GM19238 (cell line): ENCODE measurements around the gene CA10.

ENCODE experiments used
- DNase-seq: peaks from one replicate; pipeline ENCODE4 v3.0.0; 2011; ENCODE audit warnings: low spot score; ENCODE audit not compliant: insufficient read length

The CA10 gene

GRCh38 chr17:51954232-51954765 is 204.2 kb downstream of the CA10 start:
- no peak for DNase-seq

DNA sequence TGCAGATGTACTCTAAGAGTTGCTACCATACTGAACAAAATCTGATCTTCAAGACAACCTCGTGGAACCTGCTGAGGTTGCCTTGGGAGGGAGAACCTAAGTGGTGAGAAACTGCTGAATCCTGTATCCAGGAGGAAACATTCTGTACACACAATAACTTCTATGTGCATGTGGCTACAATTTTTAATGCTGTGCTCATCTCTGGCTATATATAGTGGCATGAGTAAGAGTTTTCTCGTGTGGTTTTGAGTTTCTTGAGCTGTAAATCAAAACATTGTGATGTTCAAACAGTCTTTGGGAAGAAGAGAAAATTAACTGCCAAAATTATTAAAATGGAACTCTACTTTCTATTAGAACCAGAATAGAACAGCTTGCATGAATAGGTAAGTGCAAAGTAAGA is 206.8 kb downstream of the CA10 start:
- DNase-seq, result no peak

GRCh38 chr17:51948128-51948527 is 210.4 kb downstream of the CA10 start:
- no peak for DNase-seq

DNA sequence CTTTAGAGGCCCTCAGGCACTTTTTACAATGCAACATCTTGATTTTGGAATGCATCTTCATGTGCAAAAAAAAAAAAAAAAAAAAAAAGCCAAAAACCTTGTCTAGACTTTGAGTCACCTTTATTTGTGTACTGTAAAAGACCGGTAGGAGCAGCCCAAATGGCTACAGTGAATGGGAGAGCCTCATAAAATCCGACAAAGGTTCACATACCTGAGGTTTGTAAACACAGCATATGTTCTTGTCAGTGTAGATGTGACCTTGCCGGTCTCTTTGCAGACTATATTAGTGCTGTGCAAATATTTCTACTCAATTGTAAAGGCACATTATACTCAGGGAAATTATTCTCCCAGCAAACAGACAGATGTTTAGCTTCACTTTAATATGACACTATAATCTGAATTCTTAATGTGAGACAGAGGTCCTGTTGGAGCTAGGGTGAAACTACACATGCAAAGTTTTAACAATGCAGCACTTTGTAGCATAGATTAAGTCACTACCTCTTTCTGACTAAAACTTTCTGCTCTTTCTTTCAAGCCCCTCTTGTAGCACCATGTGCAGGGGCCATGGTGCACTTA is 211.3 kb downstream of the CA10 start:
- no peak for DNase-seq

DNA sequence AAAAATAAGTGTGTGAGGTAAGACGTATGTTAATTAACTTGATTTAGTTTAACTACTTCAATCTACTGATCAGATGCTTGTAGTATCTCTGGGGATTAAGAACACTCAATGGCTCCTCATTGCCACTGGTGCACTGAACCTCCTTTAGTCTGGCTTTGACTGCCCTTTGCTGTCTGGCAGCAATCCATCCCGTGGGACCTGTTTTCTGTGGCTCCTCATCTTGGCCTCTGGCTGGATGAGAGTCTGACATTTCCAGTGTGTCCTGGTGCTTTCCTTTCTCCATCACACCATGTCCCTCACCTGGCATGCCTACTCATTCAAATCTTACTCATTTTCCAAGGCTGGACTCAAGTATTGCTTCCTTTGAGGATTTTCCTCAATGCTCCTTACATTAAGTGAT is 212.2 kb downstream of the CA10 start:
- DNase-seq, result no peak

GRCh38 chr17:51941272-51941671 is 217.2 kb downstream of the CA10 start:
- DNase-seq, result no peak

GRCh38 chr17:51937264-51937663 is 221.2 kb downstream of the CA10 start:
- DNase-seq, result no peak

DNA sequence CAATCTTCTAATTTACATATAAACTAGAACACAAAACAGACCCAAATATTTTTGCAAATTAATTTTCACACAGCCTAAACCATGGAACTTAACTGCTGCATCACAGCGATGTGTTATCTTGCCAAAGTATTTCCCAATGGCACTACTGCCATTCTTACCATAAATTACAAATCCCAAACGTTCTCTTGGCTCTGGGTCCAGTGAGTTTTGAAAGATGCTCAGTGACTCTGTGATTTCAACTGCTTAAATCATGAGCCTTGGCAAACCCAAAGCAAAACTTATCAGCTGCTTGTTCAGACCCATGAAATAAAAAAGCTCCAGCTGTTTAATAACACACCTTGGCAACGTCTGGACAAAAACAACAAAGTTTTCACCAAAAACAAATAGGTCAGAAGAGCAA is 223.0 kb downstream of the CA10 start:
- DNase-seq, result no peak

DNA sequence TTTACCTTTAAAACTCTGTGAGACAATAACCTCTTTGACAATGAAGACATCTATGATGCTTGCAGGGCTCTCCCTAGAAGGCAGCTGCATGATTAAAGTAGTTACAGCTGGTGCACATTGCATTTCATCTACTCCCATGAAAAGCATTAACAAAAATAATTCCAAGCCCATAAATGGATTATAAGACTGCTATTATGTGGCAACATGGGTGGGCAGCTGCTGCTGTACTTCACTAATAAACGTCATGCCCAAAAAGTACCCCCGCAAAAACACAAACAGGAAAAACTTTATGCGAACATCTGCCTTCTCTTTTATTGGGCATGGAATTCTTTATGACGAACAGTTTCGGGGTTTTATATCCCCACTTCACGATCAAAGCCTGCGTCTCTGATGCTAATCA is 224.9 kb downstream of the CA10 start:
- DNase-seq, result no peak

DNA sequence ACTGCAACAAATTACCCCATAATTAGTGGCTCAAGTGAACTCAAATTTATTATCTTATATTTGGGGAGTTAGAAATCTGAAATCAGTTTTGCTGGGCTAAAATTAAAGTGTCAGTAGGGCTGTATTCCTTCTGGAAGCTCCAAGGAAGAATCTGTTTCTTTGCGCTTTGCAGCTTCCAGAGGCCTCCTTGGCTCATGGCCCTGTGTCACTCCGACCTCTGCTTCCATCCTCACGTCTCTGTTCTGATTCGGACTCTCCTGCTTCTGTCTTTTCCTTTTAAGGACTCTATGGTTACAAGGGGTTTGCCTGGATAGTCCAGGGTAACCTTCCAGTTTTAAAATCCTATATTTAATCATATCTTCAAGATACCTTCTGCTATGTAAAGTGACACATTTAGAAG is 232.1 kb downstream of the CA10 start:
- DNase-seq, result no peak

GRCh38 chr17:51921500-51921899 is 237.0 kb downstream of the CA10 start:
- DNase-seq, result no peak

GRCh38 chr17:51914577-51914976 is 243.9 kb downstream of the CA10 start:
- DNase-seq, result no peak

DNA sequence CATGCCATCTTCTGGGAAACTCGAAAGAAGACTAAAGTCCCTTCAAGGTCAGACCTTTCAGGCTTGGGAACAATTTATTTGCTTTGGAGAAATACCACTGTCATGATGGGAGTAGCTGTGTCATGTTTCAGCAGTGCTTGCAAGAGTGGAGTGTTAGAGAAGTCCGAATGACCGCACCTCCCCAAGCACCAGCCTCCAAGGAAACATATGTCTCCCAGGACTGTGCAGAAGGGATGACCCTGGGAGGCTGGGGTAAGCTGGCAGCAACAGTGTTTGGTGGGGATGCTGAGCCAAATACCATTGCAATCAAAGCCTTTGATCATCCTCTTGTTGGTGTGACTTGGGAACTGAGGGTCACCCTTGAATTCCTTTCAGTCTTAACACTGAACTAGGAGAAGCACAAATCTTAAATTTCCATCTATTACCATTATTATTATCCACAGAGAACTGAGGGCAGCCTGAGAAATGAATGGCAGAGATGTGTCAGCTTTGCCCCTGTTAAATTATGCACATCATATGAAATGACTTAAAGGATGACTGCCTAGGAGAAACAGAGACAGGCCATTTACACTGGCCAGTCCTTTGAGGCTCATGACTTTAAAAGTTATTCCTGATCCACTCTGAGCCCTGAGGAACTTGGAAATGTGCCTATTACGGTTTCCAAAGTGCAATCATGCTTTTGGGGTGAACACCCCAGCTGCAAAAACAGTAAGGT is 244.9 kb downstream of the CA10 start:
- DNase-seq, result no peak

DNA sequence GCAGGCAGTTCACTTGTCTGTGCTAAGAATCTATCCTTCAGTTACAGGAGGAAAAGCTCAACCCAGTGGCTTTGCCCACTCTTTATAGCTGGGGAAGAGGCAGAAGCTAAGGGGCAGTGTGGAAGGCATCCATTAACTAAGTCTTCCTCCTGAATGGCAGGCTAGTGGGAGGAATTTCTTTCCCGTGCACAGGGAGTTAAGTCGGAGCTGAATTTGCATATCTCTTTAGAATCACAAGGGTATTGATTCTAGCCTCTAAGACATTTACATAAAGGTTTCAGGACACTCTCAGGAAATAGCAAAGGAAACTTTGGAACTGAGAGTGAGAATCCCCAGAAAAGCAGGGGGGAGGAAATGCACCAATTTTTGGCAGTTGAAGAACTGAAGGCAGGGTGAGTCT is 245.6 kb downstream of the CA10 start:
- no peak for DNase-seq

- DNase-seq, result no peak
Observed at GRCh38 chr17:51911237-51911636, 247.3 kb downstream of the CA10 start.

GRCh38 chr17:51909971-51910370 is 248.5 kb downstream of the CA10 start:
- no peak for DNase-seq

DNA sequence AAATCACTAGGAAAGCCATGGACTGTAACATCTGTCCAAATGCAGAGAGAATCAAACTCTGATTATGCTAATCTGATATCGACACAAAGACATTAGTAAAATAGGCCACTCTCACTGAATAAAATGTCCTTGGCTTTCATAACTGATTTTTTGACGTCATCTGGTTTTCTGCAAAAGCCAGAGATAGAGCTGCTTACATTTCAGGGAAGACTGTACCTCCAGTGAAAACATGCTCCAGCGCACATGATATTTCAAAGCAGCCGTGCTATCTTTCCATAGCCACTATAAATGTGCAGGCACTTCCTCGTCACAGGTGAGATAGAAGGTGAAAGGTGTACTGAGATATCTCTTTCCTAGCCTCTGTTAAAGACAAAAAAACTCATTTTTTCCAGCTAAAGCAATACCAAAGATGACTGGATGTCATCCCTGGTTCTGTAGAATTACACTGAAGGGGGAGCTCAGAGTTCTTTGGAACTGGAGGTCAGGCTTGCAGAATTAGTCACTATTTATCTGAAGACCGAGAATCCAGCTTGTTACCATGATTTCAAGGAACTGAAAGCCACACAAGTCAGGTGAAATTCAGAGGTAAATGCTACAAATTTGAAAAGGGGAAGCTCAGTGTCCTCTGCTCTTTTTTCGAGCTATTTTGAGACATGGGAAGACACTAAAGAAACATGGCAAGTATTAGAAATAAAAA is 249.5 kb downstream of the CA10 start:
- no peak for DNase-seq

GRCh38 chr17:51907041-51907440 is 251.5 kb downstream of the CA10 start:
- DNase-seq, result no peak

GRCh38 chr17:51904379-51904778 is 254.1 kb downstream of the CA10 start:
- DNase-seq, result no peak

DNA sequence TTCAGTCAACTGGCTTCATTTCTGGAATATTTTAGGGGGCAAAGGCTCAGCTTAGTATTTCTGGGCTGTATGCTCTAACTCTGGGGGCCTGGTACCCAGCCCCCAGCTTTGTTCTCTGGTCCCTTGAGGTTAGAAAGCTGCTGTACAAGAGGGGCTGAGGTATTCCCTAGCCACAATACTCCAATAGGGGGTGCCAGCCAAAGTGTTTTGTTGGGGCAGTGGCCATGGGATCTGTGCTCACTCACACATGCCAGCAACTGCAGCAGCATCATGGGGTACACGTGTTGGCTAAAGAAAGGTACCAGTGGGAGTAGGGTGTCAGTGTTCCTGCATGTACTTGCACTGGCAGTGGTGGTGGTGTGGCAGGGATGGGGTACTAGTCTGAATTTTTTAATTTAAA is 257.3 kb downstream of the CA10 start:
- no peak for DNase-seq

GRCh38 chr17:51891936-51892335 is 266.6 kb downstream of the CA10 start:
- DNase-seq, result no peak

DNA sequence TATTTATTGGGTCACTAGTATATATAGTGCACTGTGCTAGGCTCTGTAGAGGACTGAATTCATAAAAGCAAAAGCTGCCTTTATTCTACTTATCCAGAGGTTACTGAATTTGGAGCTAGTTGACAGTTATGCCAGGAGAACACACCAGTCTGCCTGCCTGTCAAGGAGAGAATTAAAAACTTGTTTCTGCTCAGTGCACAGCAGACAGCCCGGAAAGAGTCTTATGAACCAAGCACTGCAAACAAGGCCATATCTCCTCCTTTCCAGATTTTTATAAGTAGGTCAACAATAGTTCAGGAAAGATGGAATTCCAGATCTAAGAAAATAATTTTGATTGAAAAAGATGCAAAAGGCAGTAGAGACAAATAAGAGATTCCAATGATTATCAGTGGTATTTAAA is 267.8 kb downstream of the CA10 start:
- no peak for DNase-seq

DNA sequence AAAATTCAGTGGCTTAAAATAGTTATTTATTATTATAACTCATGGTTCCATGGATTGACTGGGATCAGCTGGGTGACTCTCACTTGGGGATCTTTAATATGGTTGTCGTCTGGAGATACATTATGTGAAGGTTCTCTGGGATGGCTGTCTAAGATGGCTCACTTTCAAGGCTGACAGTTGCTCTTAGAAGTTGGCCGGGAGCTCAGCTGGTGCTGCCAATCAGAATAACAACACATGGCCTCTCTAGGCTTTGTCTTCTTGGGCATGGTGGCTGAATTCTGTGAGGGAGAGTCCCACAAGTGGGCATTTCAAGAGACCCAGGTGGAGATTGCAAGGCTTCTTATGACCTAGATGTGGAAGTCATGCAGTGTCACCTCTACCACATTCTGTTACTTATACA is 269.7 kb downstream of the CA10 start:
- no peak for DNase-seq
